Right lobe of liver (tissue), 6 donors: Measurements from ENCODE around the gene TUFT1. TPM values are rescaled to one million over a fixed set of nuclear protein-coding genes. Genes with fewer than 3 reads are reported as not detected.

Source experiments
- ATAC-seq, 4 donors: fragments of 200-7000 bp; cut with Tn5 transposase; one replicate each; pipeline ENCODE4 v1.9.1; 2020; ENCODE audit warnings: mild to moderate bottlenecking in 4 of 4, moderate library complexity in 4 of 4
- DNase-seq, 3 donors: peaks; one replicate each; pipeline ENCODE4 v3.0.0-alpha.2; 2020
- H3K27ac ChIP-seq, 3 donors: fragments of 200-600 bp; one replicate each; pipeline ENCODE4 v1.8.0; 2022
- H3K27me3 ChIP-seq, 2 donors: fragments of 200-600 bp; one replicate each; pipeline ENCODE4 v1.8.0; 2022
- H3K36me3 ChIP-seq, 4 donors: fragments of 200-600 bp; sonication (generic) in 1 of 4; one replicate each; pipeline versions ENCODE4 v1.5.1 to v1.8.0; 2017 to 2022; ENCODE audit warnings: control low read depth in 1 of 4
- H3K4me1 ChIP-seq, 4 donors: fragments of 200-600 bp; sonication (generic) in 1 of 4; one replicate each; pipeline versions ENCODE4 v1.5.1 to v1.8.0; 2017 to 2022; ENCODE audit warnings: control low read depth in 1 of 4
- H3K4me3 ChIP-seq, 3 donors: fragments of 200-600 bp; one replicate each; pipeline ENCODE4 v1.8.0; 2022
- H3K9me3 ChIP-seq, 4 donors: fragments of 200-600 bp; sonication (generic) in 1 of 4; one replicate each; pipeline versions ENCODE4 v1.5.1 to v1.8.0; 2017 to 2022; ENCODE audit warnings: control low read depth in 1 of 4
- POLR2A ChIP-seq: fragments of 450-650 bp; IDR thresholded peaks from one replicate; pipeline ENCODE4 v1.6.1; 2017; ENCODE audit warnings: antibody characterized with exemption, mild to moderate bottlenecking
- WGBS: methylation state at CpG from one replicate; pipeline ENCODE4 v1.1.6; 2018; ENCODE audit warnings: low coverage, low lambda C conversion rate; ENCODE audit not compliant: insufficient coverage; ENCODE audit errors: missing lambda C conversion rate; 5-methylcytosine and 5-hydroxymethylcytosine counted together
- intact Hi-C, 2 donors: fragments of 100-400 bp; cut with DNase I; formaldehyde crosslinking; loops; one replicate each; pipeline versions ENCODE4 v1.11.2 to v1.14.1; 2022
- total RNA-seq, 6 experiments: library from RNA; depleted of rRNA in 2 of 6; stranded (reverse); fragments of >200 nt in 2 of 6; fragmentation: NEBNext Ultra II Directional in 3 of 6; extraction: Animal tissue kit (Norgen Biotek cat#: 25700) in 3 of 6; gene quantifications; one replicate each; pipeline versions ENCODE4 v1.1.0 to v1.2.4, GENCODE V29; 2016 to 2023
- TF ChIP-seq, protein P1 (sequence below), 4 donors: fragments of 200-600 bp in 3 of 4; fragments of 450-650 bp in 1 of 4; IDR thresholded peaks; one replicate each; pipeline versions ENCODE4 v1.5.1 to v1.8.0; 2016 to 2022; ENCODE audit warnings: antibody characterized with exemption in 4 of 4, mild to moderate bottlenecking in 2 of 4
- donor health status: DM: no; HTN: yes; CAD: no.
- donor health status: DM: no; HTN: no; CAD: no.
- donor health status: DM: no; HTN: no; CAD: no.
- donor health status: DM: no; HTN: yes; CAD: no.
- donor health status: DM: no; HTN: yes; CAD: no.

The TUFT1 gene
- total RNA-seq, 6 experiments from 2014 or later, result 1.6 to 8.0 (median 3.1) TPM

DNA sequence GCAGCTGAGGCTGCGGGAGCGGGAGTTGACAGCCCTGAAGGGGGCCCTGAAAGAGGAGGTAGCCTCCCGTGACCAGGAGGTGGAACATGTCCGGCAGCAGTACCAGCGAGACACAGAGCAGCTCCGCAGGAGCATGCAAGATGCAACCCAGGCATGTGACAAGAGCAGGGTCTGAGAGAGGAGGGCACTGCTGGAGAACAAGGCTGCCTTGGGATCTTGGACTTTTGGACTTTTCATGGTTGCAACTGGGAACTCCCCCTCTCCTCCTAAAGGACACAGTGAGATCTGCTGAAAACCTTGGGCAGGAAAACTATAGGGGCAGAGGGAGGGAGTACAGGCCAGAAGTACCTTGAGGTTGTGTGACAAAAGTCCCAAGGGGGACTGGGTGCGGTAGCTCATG, 15.4 kb upstream of the TUFT1 start:
- DNase-seq, result no peak
- Histone ChIP-seq H3K36me3 (peaks cover 6 to 64% (median 30%) of the 10 kb centered on the region in 4 donors), H3K4me1 (peaks cover 0 to 9% (median 0%) of the 10 kb centered on the region in 4 donors), H3K27ac (no peak overlapping the region), H3K4me3 (no peak overlapping the region), H3K27me3 (no peaks in the 10 kb centered on the region), H3K9me3 (no peaks in the 10 kb centered on the region)
- no peak for TF ChIP-seq POLR2A
- TF ChIP-seq, protein P1, sequence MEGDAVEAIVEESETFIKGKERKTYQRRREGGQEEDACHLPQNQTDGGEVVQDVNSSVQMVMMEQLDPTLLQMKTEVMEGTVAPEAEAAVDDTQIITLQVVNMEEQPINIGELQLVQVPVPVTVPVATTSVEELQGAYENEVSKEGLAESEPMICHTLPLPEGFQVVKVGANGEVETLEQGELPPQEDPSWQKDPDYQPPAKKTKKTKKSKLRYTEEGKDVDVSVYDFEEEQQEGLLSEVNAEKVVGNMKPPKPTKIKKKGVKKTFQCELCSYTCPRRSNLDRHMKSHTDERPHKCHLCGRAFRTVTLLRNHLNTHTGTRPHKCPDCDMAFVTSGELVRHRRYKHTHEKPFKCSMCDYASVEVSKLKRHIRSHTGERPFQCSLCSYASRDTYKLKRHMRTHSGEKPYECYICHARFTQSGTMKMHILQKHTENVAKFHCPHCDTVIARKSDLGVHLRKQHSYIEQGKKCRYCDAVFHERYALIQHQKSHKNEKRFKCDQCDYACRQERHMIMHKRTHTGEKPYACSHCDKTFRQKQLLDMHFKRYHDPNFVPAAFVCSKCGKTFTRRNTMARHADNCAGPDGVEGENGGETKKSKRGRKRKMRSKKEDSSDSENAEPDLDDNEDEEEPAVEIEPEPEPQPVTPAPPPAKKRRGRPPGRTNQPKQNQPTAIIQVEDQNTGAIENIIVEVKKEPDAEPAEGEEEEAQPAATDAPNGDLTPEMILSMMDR (IDR thresholded peaks at IDR 0.05), result no peak
- 100% methylated on average over 4 of the region's 7 CpGs for WGBS
- intact Hi-C loops, result no loop called here
- peak in 1 of 4 donors; percentile 31 for ATAC-seq

DNA sequence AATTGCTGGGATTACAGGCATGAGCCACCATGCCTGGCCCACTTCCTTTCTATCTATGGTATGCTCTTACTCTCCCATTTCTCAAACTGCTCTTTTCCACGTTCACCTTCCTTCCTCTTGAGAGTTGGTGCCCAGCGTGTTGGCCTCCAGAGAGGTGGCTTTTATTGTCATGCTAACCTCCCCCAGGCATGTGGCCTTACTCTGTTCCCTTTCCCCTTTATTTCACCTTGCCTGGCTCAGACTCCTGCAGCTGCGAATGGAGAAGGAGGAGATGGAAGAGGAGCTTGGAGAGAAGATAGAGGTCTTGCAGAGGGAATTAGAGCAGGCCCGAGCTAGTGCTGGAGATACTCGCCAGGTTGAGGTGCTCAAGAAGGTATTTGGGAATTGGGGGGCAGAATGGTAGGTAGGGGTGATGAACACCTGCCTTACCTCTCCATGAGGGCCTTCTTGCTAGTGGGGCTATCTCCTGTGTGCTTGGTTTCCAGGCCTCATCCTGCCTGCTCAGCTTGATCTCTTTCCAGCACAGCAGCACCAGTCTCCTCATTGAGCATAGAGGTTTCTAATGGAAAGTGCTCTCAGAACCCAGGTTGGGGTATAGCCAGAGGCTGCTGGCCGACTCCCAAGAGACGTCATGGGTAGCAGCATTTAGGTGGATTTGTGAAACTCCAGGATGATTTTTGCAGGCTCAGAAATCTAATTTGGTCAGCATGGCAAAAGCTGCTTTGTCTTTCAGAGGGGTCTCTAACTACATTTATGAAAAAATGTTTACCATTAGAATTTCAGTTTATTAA, 13.2 kb upstream of the TUFT1 start:
- Histone ChIP-seq H3K36me3 (peaks cover 6 to 76% (median 36%) of the 10 kb centered on the region in 4 donors), H3K4me1 (peaks cover 0 to 2% (median 0%) of the 10 kb centered on the region in 4 donors), H3K27me3 (no peaks in the 10 kb centered on the region), H3K4me3 (no peak overlapping the region), H3K27ac (no peak overlapping the region), H3K9me3 (no peaks in the 10 kb centered on the region)
- peak in 1 of 4 donors; percentile 15 for ATAC-seq
- 68% methylated on average over 7 of the region's 7 CpGs for WGBS
- intact Hi-C loops, result no loop called here
- no peak for DNase-seq
- no peak for TF ChIP-seq POLR2A
- TF ChIP-seq, protein P1 (IDR thresholded peaks at IDR 0.05), result no peak

DNA sequence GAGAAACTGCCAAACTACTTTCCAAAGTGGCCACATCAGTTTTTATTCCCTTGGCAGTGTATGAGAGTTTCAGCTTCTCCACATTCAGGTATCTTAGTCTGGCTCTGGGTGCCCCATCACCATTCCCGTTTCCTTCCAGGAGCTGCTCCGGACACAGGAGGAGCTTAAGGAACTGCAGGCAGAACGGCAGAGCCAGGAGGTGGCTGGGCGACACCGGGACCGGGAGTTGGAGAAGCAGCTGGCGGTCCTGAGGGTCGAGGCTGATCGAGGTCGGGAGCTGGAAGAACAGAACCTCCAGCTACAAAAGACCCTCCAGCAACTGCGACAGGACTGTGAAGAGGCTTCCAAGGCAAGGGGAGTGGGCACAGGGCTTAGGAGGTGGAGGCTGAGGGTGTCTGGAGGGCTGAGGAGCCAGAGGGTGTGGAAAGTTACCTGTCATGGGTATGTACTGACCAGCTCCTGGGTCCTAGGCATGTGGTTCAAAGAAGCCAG, 10.9 kb upstream of the TUFT1 start:
- intact Hi-C loops, result no loop called here
- DNase-seq (peak in 1 of 3 donors; percentile 28), ATAC-seq (no peak)
- H3K4me3 ChIP-seq, result no peak overlapping the region
- H3K27me3 ChIP-seq, result no peaks in the 10 kb centered on the region
- H3K9me3 ChIP-seq, result no peaks in the 10 kb centered on the region
- TF ChIP-seq, protein P1 (IDR thresholded peaks at IDR 0.05), result no peak
- no peak for TF ChIP-seq POLR2A
- 90% methylated on average over 11 of the region's 11 CpGs for WGBS
- no peaks in the 10 kb centered on the region for H3K4me1 ChIP-seq
- no peak overlapping the region for H3K27ac ChIP-seq
- H3K36me3 ChIP-seq, result peaks cover 0 to 88% (median 34%) of the 10 kb centered on the region in 4 donors

DNA sequence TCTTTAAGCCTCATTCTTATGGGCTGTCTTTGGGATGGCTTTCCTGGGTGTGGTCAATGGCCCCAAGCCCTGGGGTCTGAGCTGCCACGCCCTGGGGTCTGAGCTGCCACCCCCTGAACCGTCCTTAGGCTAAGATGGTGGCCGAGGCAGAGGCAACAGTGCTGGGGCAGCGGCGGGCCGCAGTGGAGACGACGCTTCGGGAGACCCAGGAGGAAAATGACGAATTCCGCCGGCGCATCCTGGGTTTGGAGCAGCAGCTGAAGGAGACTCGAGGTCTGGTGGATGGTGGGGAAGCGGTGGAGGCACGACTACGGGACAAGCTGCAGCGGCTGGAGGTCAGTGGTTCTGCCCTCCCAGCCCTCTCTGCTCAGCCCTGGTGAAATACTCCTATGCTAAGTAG, 10.3 kb upstream of the TUFT1 start:
- Histone ChIP-seq H3K4me1 (no peaks in the 10 kb centered on the region), H3K27ac (no peak overlapping the region), H3K4me3 (no peak overlapping the region), H3K9me3 (no peaks in the 10 kb centered on the region), H3K36me3 (peaks cover 0 to 86% (median 32%) of the 10 kb centered on the region in 4 donors), H3K27me3 (no peaks in the 10 kb centered on the region)
- WGBS, result 94% methylated on average over 14 of the region's 18 CpGs
- no peak for ATAC-seq
- TF ChIP-seq POLR2A, result no peak
- TF ChIP-seq, protein P1 (IDR thresholded peaks at IDR 0.05), result no peak
- no peak for DNase-seq
- intact Hi-C loops, result loop anchor here in 1 of 2 donors (10.0 kb wide), 1 partner anchor 85 kb away; no protein-coding TSS in a partner anchor
